Trophoblast cell (in vitro differentiated cells and primary cell): ENCODE results near the gene CFAP53.

Experiments used
- DNase-seq, 2 donors: peaks; one replicate each; pipeline ENCODE4 v3.0.0-alpha.2; 2016
- H2AFZ ChIP-seq: 2 replicates; pipeline ENCODE4 v1.6.1; 2013; ENCODE audit warnings: low read length, moderate library complexity, mild to moderate bottlenecking; ENCODE audit not compliant: insufficient read depth, poor library complexity
- H2AK5ac ChIP-seq: 2 replicates; pipeline ENCODE4 v1.6.1; 2013; ENCODE audit warnings: mild to moderate bottlenecking, low read length
- H2BK120ac ChIP-seq: 2 replicates; pipeline ENCODE4 v1.6.1; 2013; ENCODE audit warnings: low read length, mild to moderate bottlenecking, moderate library complexity; ENCODE audit not compliant: insufficient read depth, poor library complexity
- H2BK12ac ChIP-seq: 2 replicates; pipeline ENCODE4 v1.6.1; 2013; ENCODE audit warnings: mild to moderate bottlenecking, low read length, moderate library complexity
- H2BK5ac ChIP-seq: 2 replicates; pipeline ENCODE4 v1.6.1; 2013; ENCODE audit warnings: low read length, low read depth, moderate library complexity, mild to moderate bottlenecking; ENCODE audit not compliant: poor library complexity
- H3K14ac ChIP-seq: 2 replicates; pipeline ENCODE4 v1.6.1; 2013; ENCODE audit warnings: mild to moderate bottlenecking, low read length
- H3K18ac ChIP-seq: 2 replicates; pipeline ENCODE4 v1.6.1; 2013; ENCODE audit warnings: mild to moderate bottlenecking, low read length
- H3K23ac ChIP-seq: 2 replicates; pipeline ENCODE4 v1.6.1; 2013; ENCODE audit warnings: low read length
- H3K27ac ChIP-seq: 2 replicates; pipeline ENCODE4 v1.5.1; 2013; ENCODE audit warnings: low read depth, mild to moderate bottlenecking, inconsistent platforms, low read length, moderate library complexity
- H3K27me3 ChIP-seq: 2 replicates; pipeline ENCODE4 v1.6.1; 2013; ENCODE audit warnings: inconsistent platforms, mild to moderate bottlenecking, low read length, moderate library complexity; ENCODE audit not compliant: insufficient read depth
- H3K36me3 ChIP-seq, 2 experiments: 1 replicate in 1 of 2; 2 replicates in 1 of 2; pipeline ENCODE4 v1.6.1; 2013; ENCODE audit warnings: low read length in 2 of 2, mild to moderate bottlenecking in 2 of 2, moderate library complexity in 1 of 2; ENCODE audit not compliant: insufficient read depth in 2 of 2, control insufficient read depth in 1 of 2
- H3K4ac ChIP-seq: 2 replicates; pipeline ENCODE4 v1.6.1; 2013; ENCODE audit warnings: low read depth, mild to moderate bottlenecking, low read length, moderate library complexity
- H3K4me1 ChIP-seq, 2 experiments: 1 replicate in 1 of 2; 2 replicates in 1 of 2; pipeline ENCODE4 v1.6.1; 2013; ENCODE audit warnings: low read length in 2 of 2, mild to moderate bottlenecking in 2 of 2, moderate library complexity in 1 of 2; ENCODE audit not compliant: insufficient read depth in 2 of 2, control insufficient read depth in 1 of 2
- H3K4me2 ChIP-seq: 2 replicates; pipeline ENCODE4 v1.6.1; 2013; ENCODE audit warnings: inconsistent platforms, mild to moderate bottlenecking, low read length, moderate library complexity
- H3K4me3 ChIP-seq: 2 replicates; pipeline ENCODE4 v1.5.1; 2013; ENCODE audit warnings: mild to moderate bottlenecking, low read depth, low read length, inconsistent platforms
- H3K79me1 ChIP-seq: one replicate; pipeline ENCODE4 v1.6.1; 2013; ENCODE audit warnings: low read length
- H3K79me2 ChIP-seq: 2 replicates; pipeline ENCODE4 v1.6.1; 2013; ENCODE audit warnings: low read length, mild to moderate bottlenecking; ENCODE audit not compliant: control insufficient read depth, insufficient read depth, poor library complexity
- H3K9ac ChIP-seq: 2 replicates; pipeline ENCODE4 v1.6.1; 2013; ENCODE audit warnings: mild to moderate bottlenecking, low read length
- H3K9me3 ChIP-seq: 2 replicates; pipeline ENCODE4 v1.6.1; 2013; ENCODE audit warnings: low read depth, mild to moderate bottlenecking, control low read depth, inconsistent platforms, low read length; ENCODE audit not compliant: insufficient read depth
- H4K12ac ChIP-seq: 2 replicates; pipeline ENCODE4 v1.6.1; 2013; ENCODE audit warnings: low read depth, mild to moderate bottlenecking, low read length, moderate library complexity
- H4K8ac ChIP-seq: 2 replicates; pipeline ENCODE4 v1.6.1; 2013; ENCODE audit warnings: low read depth, mild to moderate bottlenecking, low read length, moderate library complexity
- H4K91ac ChIP-seq: one replicate; pipeline ENCODE4 v1.6.1; 2013; ENCODE audit warnings: low read depth, mild to moderate bottlenecking, low read length, moderate library complexity
- WGBS: extraction: QIAGEN DNeasy Blood & Tissue Kit; methylation state at CpG from one replicate; pipeline ENCODE4 v1.1.7; 2013; ENCODE audit warnings: missing lambda C conversion rate; ENCODE audit not compliant: insufficient read length, insufficient coverage; ENCODE audit errors: extremely low coverage; 5-methylcytosine and 5-hydroxymethylcytosine counted together

The CFAP53 gene

DNA sequence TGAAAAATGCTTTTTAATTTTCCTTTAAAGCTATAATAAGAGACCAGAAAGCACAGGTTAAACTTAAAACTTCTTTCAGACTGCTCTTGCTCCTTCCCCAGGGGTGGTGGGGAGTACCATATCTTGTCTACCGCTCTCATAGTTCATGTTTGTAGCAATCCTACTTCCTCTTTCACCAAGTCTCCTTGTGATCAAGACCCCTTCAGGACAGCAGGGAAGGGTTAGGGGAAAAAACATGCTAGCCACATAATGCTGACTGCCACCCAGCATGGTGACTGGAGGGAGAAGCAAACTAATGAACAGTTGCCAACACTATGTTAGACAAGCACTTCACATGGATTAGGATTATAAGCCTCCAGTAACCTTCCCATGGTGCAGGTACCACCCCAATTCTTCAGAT is 79.9 kb downstream of the CFAP53 start:
- Histone ChIP-seq H3K27ac (no peak overlapping the region), H3K79me2 (no peaks in the 10 kb centered on the region), H3K18ac (peak overlapping the region; percentile 48), H2AFZ (no peak overlapping the region), H2BK120ac (no peak overlapping the region), H2BK12ac (no peak overlapping the region), H3K9me3 (no peaks in the 10 kb centered on the region), H3K9ac (no peak overlapping the region), H3K4me1 (peaks cover 0 to 4% of the 10 kb centered on the region in 2 experiments), H3K4me3 (no peak overlapping the region), H3K14ac (no peak overlapping the region), H4K12ac (no peak overlapping the region), H2BK5ac (no peak overlapping the region), H3K36me3 (no peaks in the 10 kb centered on the region), H3K4me2 (no peak overlapping the region), H3K79me1 (no peaks in the 10 kb centered on the region), H3K23ac (no peak overlapping the region), H3K4ac (no peak overlapping the region), H4K8ac (no peak overlapping the region), H4K91ac (no peak overlapping the region), H2AK5ac (no peak overlapping the region), H3K27me3 (no peaks in the 10 kb centered on the region)
- DNase-seq = no peak
- no CpG with 5 or more reads among the region's 1 CpG for WGBS

DNA sequence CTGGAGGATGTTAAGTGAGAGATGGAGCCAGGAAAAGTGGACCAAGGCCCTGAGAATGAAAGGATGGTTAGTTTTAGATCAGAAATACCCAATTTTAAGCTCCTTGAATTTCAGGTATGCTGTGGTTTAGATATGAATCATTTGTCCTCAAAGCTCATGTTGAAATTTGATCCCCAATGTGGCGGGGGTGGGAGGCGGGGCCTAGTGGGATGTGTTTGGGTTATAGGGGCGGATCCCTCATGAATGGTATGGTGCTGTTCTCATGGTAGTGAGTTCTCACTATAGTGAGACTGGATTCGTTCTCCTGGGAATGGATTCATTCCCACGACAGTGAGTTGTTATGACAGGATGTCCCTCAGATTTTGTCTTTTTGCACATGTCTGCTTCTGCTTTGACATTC is 82.7 kb downstream of the CFAP53 start:
- no peak overlapping the region for H2AFZ ChIP-seq
- H4K91ac ChIP-seq = no peak overlapping the region
- H3K27ac ChIP-seq = no peak overlapping the region
- no peak overlapping the region for H4K12ac ChIP-seq
- no peak overlapping the region for H2BK12ac ChIP-seq
- no CpG with 5 or more reads among the region's 5 CpGs for WGBS
- no peaks in the 10 kb centered on the region for H3K79me1 ChIP-seq
- no peak overlapping the region for H3K4me3 ChIP-seq
- no peak overlapping the region for H2BK120ac ChIP-seq
- H3K4ac ChIP-seq = no peak overlapping the region
- no peak overlapping the region for H3K23ac ChIP-seq
- H3K14ac ChIP-seq = no peak overlapping the region
- no peak overlapping the region for H3K4me2 ChIP-seq
- no peaks in the 10 kb centered on the region for H3K79me2 ChIP-seq
- no peaks in the 10 kb centered on the region for H3K27me3 ChIP-seq
- DNase-seq = no peak
- no peaks in the 10 kb centered on the region for H3K9me3 ChIP-seq
- peaks cover 0 to 4% of the 10 kb centered on the region in 2 experiments for H3K4me1 ChIP-seq
- no peak overlapping the region for H2BK5ac ChIP-seq
- no peak overlapping the region for H4K8ac ChIP-seq
- H3K9ac ChIP-seq = no peak overlapping the region
- H3K18ac ChIP-seq = no peak overlapping the region
- H3K36me3 ChIP-seq = no peaks in the 10 kb centered on the region
- no peak overlapping the region for H2AK5ac ChIP-seq

DNA sequence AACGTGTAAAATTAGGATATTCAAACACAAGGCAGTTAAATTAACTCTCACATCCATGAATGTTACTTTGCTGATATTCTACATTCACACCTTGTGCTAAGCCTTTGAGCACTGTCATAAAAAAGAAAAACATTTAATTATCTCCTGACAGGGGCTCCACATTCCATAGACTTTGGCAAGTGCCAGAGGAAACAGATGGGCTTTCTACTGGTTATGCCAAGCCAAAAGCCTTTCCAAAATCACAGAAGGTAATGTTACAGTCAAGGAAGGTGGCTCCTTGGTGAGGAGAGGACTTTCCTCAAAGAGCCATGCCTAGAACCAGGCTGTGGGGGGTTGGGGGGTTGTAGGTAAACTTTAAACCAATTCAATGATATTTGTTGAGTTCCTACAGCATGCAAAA is 83.8 kb downstream of the CFAP53 start:
- no peaks in the 10 kb centered on the region for H3K79me1 ChIP-seq

DNA sequence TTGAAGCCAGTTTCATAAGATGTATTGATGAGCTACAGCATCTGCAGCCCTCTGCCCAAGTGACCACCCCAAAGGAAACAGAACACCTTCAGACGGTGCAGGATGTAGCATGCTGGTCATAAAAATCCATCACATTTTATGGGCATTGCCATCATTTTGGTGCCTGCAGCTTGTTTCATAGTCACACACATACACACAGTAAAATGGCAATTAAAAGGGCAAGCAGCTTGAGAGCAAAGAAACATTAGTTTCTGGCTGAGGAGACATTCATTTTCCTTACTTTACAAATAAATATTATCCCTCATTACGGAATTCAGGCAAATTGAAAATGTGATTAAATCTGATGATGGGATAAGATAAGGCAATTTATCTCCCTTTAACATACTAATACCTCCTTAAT is 84.7 kb downstream of the CFAP53 start:
- no peak overlapping the region for H2BK12ac ChIP-seq

More for the DNA sequence above, 83.8 kb downstream of the CFAP53 start:
- no peaks in the 10 kb centered on the region for H3K79me2 ChIP-seq
- peaks cover 0 to 5% of the 10 kb centered on the region in 2 experiments for H3K4me1 ChIP-seq
- no peak overlapping the region for H4K91ac ChIP-seq
- H2AK5ac ChIP-seq = no peak overlapping the region
- no peak overlapping the region for H2BK12ac ChIP-seq
- H3K27me3 ChIP-seq = no peaks in the 10 kb centered on the region
- no peak overlapping the region for H3K9ac ChIP-seq
- H3K4me2 ChIP-seq = no peak overlapping the region
- H2AFZ ChIP-seq = no peak overlapping the region
- H4K12ac ChIP-seq = no peak overlapping the region
- H3K27ac ChIP-seq = no peak overlapping the region
- H3K9me3 ChIP-seq = no peaks in the 10 kb centered on the region
- no peak overlapping the region for H3K23ac ChIP-seq
- H3K14ac ChIP-seq = no peak overlapping the region
- no CpG with 5 or more reads among the region's 1 CpG for WGBS
- H2BK5ac ChIP-seq = no peak overlapping the region
- no peak overlapping the region for H3K4ac ChIP-seq
- H3K36me3 ChIP-seq = no peaks in the 10 kb centered on the region
- no peak overlapping the region for H3K18ac ChIP-seq
- H3K4me3 ChIP-seq = no peak overlapping the region
- no peak overlapping the region for H4K8ac ChIP-seq
- no peak overlapping the region for H2BK120ac ChIP-seq
- DNase-seq = no peak

More for the DNA sequence above, 84.7 kb downstream of the CFAP53 start:
- Histone ChIP-seq H2BK5ac (no peak overlapping the region), H3K27ac (no peak overlapping the region), H4K12ac (no peak overlapping the region), H3K9me3 (no peaks in the 10 kb centered on the region), H4K8ac (no peak overlapping the region), H3K4me3 (no peak overlapping the region), H2AFZ (no peak overlapping the region), H3K4me1 (peaks cover 0 to 5% of the 10 kb centered on the region in 2 experiments), H3K36me3 (no peaks in the 10 kb centered on the region), H4K91ac (no peak overlapping the region), H3K4me2 (no peak overlapping the region), H3K27me3 (no peaks in the 10 kb centered on the region), H3K4ac (no peak overlapping the region), H3K9ac (no peak overlapping the region), H3K79me2 (no peaks in the 10 kb centered on the region), H3K18ac (no peak overlapping the region), H3K79me1 (no peaks in the 10 kb centered on the region), H2AK5ac (no peak overlapping the region), H3K23ac (no peak overlapping the region), H2BK120ac (no peak overlapping the region), H3K14ac (no peak overlapping the region)
- no peak for DNase-seq
- WGBS = no CpG with 5 or more reads among the region's 2 CpGs
